IPS-18c (cell line): Measurements from ENCODE around the gene MAP3K19.
"Not testable (repeated sequence)": the region's sequence is repeated elsewhere in the genome, so short reads cannot be mapped to it uniquely, and the experiment has no call there.

Source experiments
- H3K4me3 ChIP-seq: 2 replicates; pipeline ENCODE4 v1.7.0; 2013; ENCODE audit warnings: low read depth, mild to moderate bottlenecking, low read length, moderate library complexity; ENCODE audit not compliant: insufficient read depth
- H3K9me3 ChIP-seq: one replicate; pipeline ENCODE4 v1.6.1; 2013; ENCODE audit warnings: mild to moderate bottlenecking, low read length, moderate library complexity; ENCODE audit not compliant: control insufficient read depth, insufficient read depth

MAP3K19 gene

GRCh38 chr2:135010200-135010942, 36.9 kb downstream of the MAP3K19 start:
- Histone ChIP-seq H3K4me3 (no peak overlapping the region), H3K9me3 (no peaks in the 10 kb centered on the region)

GRCh38 chr2:135009339-135009738, 37.9 kb downstream of the MAP3K19 start:
- no peak overlapping the region for H3K4me3 ChIP-seq
- no peaks in the 10 kb centered on the region for H3K9me3 ChIP-seq

GRCh38 chr2:135005753-135006152, 41.5 kb downstream of the MAP3K19 start:
- no peaks in the 10 kb centered on the region for H3K9me3 ChIP-seq
- no peak overlapping the region for H3K4me3 ChIP-seq

- Histone ChIP-seq H3K9me3 (no peaks in the 10 kb centered on the region), H3K4me3 (no peak overlapping the region)
Measured at GRCh38 chr2:135004005-135004746, 43.1 kb downstream of the MAP3K19 start.

- Histone ChIP-seq H3K9me3 (no peaks in the 10 kb centered on the region), H3K4me3 (no peak overlapping the region)
Measured at GRCh38 chr2:135002836-135003235, 44.4 kb downstream of the MAP3K19 start.

GRCh38 chr2:134999521-134999920, 47.7 kb downstream of the MAP3K19 start:
- Histone ChIP-seq H3K4me3 (no peak overlapping the region), H3K9me3 (no peaks in the 10 kb centered on the region)

- Histone ChIP-seq H3K4me3 (no peak overlapping the region), H3K9me3 (no peaks in the 10 kb centered on the region)
Measured at GRCh38 chr2:134988994-134989605, 58.1 kb downstream of the MAP3K19 start.

- Histone ChIP-seq H3K9me3 (no peaks in the 10 kb centered on the region), H3K4me3 (no peak overlapping the region)
Measured at GRCh38 chr2:134985061-134985460, 62.2 kb downstream of the MAP3K19 start.

- no peak overlapping the region for H3K4me3 ChIP-seq
- H3K9me3 ChIP-seq, result no peaks in the 10 kb centered on the region
Measured at GRCh38 chr2:134982603-134983002, 64.6 kb downstream of the MAP3K19 start.

- no peaks in the 10 kb centered on the region for H3K9me3 ChIP-seq
- H3K4me3 ChIP-seq, result no peak overlapping the region
Measured at GRCh38 chr2:134980639-134981038, 66.6 kb downstream of the MAP3K19 start.

GRCh38 chr2:134979221-134979620, 68.0 kb downstream of the MAP3K19 start:
- Histone ChIP-seq H3K9me3 (no peaks in the 10 kb centered on the region), H3K4me3 (no peak overlapping the region)

- H3K4me3 ChIP-seq, H3K9me3 ChIP-seq: not testable (repeated sequence)
Measured at GRCh38 chr2:134977104-134977503, 70.1 kb downstream of the MAP3K19 start.

- no peak overlapping the region for H3K4me3 ChIP-seq
- no peaks in the 10 kb centered on the region for H3K9me3 ChIP-seq
Measured at GRCh38 chr2:134976074-134976702, 71.1 kb downstream of the MAP3K19 start.

- Histone ChIP-seq H3K4me3 (no peak overlapping the region), H3K9me3 (no peaks in the 10 kb centered on the region)
Measured at GRCh38 chr2:134975281-134976009, 71.8 kb downstream of the MAP3K19 start.

GRCh38 chr2:134973241-134974138, 73.8 kb downstream of the MAP3K19 start:
- Histone ChIP-seq H3K4me3 (no peak overlapping the region), H3K9me3 (no peaks in the 10 kb centered on the region)

- H3K4me3 ChIP-seq, H3K9me3 ChIP-seq: not testable (repeated sequence)
Measured at GRCh38 chr2:134967166-134967565, 80.1 kb downstream of the MAP3K19 start.
